NB4 (cell line): Measurements from ENCODE around the gene MMP28.

Experiments used
- DNase-seq: peaks from one replicate; pipeline ENCODE4 v3.0.0; 2010; ENCODE audit warnings: low read depth
- H3K4me3 ChIP-seq: one replicate; pipeline ENCODE4 v1.5.1; 2011; ENCODE audit warnings: mild to moderate bottlenecking, low read depth, low read length, moderate library complexity
- CTCF ChIP-seq: IDR thresholded peaks from one replicate; pipeline ENCODE4 v1.5.1; 2012; ENCODE audit warnings: low read depth, low read length
- MAX ChIP-seq: IDR thresholded peaks from 2 replicates; pipeline ENCODE4 v1.6.1; 2011; ENCODE audit warnings: low read depth, low read length
- MYC ChIP-seq: IDR thresholded peaks from 2 replicates; pipeline ENCODE4 v1.6.1; 2011; ENCODE audit warnings: low read depth, low read length
- POLR2A ChIP-seq: IDR thresholded peaks from 2 replicates; pipeline ENCODE4 v1.6.1; 2011; ENCODE audit warnings: mild to moderate bottlenecking; ENCODE audit not compliant: insufficient read length; ENCODE audit errors: extremely low read depth

Gene MMP28, protein sequence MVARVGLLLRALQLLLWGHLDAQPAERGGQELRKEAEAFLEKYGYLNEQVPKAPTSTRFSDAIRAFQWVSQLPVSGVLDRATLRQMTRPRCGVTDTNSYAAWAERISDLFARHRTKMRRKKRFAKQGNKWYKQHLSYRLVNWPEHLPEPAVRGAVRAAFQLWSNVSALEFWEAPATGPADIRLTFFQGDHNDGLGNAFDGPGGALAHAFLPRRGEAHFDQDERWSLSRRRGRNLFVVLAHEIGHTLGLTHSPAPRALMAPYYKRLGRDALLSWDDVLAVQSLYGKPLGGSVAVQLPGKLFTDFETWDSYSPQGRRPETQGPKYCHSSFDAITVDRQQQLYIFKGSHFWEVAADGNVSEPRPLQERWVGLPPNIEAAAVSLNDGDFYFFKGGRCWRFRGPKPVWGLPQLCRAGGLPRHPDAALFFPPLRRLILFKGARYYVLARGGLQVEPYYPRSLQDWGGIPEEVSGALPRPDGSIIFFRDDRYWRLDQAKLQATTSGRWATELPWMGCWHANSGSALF

DNA sequence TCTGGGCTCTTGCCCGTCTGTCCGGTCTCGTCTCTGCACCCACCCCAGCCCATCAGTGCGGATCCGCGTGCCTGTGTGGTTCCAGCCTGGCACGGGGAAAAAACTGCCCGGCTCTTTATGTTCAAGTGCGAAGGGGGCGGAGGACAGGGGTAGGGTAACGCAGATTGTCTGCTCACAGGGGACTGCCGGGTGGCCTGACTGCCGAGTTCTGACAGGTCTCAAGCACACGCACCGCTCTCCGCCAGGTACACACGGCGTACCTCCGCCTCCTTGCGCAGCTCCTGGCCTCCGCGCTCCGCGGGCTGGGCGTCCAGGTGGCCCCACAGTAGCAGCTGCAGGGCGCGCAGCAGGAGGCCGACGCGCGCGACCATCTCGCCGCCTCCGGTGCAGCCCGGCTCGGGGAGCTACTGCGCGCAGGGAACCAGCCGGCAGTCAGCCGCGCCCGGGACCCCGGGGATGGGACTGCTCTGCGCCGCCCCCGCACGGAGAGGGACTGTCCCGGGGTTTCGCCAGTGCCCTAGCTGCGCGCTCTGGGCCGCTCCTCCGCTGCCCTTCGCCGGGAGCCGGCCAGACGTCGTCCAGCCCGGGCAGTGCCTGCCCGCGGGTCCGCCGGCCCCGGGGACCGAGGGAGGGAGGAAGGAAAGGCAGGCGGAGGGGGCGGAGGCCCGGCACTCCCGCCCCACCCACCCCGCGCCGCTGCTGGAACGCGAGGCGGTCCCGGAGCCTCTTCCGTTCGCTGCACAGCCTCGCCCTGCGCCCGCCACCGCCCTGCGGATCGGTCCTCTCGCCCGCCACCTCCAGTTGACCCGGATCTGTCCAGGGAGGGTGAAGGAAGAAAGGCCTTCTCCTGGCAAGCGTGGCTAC, at the start of gene MMP28:
Gene MMP28, minus strand, starts transcription at position 635 of the 864 bp plus-strand sequence. Its CDS starts 264 bp downstream, at position 371.
- TF ChIP-seq POLR2A (no peak), MAX (no peak), MYC (no peak), CTCF (no peak)
- no peak within 1 kb of the TSS for H3K4me3 ChIP-seq
- DNase-seq: peak; percentile 51

DNA sequence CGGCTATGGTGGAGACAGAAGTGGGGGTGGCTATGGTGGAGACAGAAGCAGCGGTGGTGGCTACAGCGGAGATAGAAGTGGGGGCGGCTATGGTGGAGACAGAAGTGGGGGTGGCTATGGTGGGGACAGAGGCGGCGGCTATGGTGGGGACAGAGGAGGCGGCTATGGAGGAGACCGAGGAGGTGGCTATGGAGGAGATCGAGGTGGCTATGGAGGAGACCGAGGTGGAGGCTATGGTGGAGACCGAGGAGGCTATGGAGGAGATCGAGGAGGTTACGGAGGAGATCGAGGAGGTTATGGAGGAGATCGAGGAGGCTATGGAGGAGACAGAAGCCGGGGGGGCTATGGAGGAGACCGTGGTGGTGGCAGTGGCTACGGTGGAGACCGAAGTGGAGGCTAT, 49.1 kb upstream of the MMP28 start:
- DNase-seq: no peak
- no peak overlapping the region for H3K4me3 ChIP-seq
- TF ChIP-seq MYC (no peak), MAX (no peak), POLR2A (no peak), CTCF (no peak)

- TF ChIP-seq MAX (no peak), POLR2A (no peak), CTCF (no peak), MYC (no peak)
- H3K4me3 ChIP-seq: no peak overlapping the region
- DNase-seq: no peak
Measured at GRCh38 chr17:35843698-35844097, 48.3 kb upstream of the MMP28 start.

- H3K4me3 ChIP-seq: no peak overlapping the region
- no peak for DNase-seq
- TF ChIP-seq MYC (no peak), MAX (no peak), CTCF (no peak), POLR2A (no peak)
Measured at GRCh38 chr17:35842239-35842638, 46.8 kb upstream of the MMP28 start.

GRCh38 chr17:35841505-35841904, 46.1 kb upstream of the MMP28 start:
- DNase-seq: no peak
- no peak overlapping the region for H3K4me3 ChIP-seq
- no peak for TF ChIP-seq POLR2A
- no peak for TF ChIP-seq CTCF
- TF ChIP-seq MYC: no peak
- no peak for TF ChIP-seq MAX
